Measurements from ENCODE around the gene TAF8. TPM values are rescaled to one million over a fixed set of nuclear protein-coding genes. Genes with fewer than 3 reads are reported as not detected.
A peak's percentile ranks its signal among the peaks of the same experiment; 100 is the strongest.

Gene TAF8
- polyA plus RNA-seq, 3 donors = 13.1 to 24.7 (median 16.6) TPM

- Histone ChIP-seq H3K9me3 (replicated peaks in 1 of 2; ENCODE audit: control insufficient read depth in 1 of 2, insufficient read depth in 1 of 2, low read length in 2 of 2) (no peaks in the 10 kb centered on the region), H3K4me1 (ENCODE audit: control insufficient read depth in 1 of 2, insufficient read depth in 2 of 2, low read length in 2 of 2) (peaks cover 9 to 14% of the 10 kb centered on the region in 2 donors), H3K9ac (ENCODE audit: insufficient read depth, low read length, poor library complexity, severe bottlenecking) (peak overlapping the region; percentile 61), H3K27me3 (ENCODE audit: control insufficient read depth in 2 of 2, insufficient read depth in 2 of 2, low read length in 2 of 2) (peaks cover 0 to 11% of the 10 kb centered on the region in 2 donors), H3K79me2 (ENCODE audit: insufficient read depth, low read length) (no peaks in the 10 kb centered on the region), H4K20me1 (ENCODE audit: insufficient read depth, low read length) (no peaks in the 10 kb centered on the region), H3K27ac (ENCODE audit: low read depth in 1 of 2, low read length in 2 of 2) (no peak overlapping the region), H3K4me2 (replicated peaks; ENCODE audit: extremely low read depth, low read length, poor library complexity, severe bottlenecking) (peak overlapping the region; percentile 82), H3K4me3 (replicated peaks in 1 of 3; ENCODE audit: low read depth in 2 of 3, low read length in 3 of 3) (peak overlapping the region in 1 of 3 experiments; percentile 76), H2AFZ (ENCODE audit: insufficient read depth, low read depth, low read length, poor library complexity, severe bottlenecking) (peak overlapping the region; percentile 90), H3K36me3 (replicated peaks in 1 of 2; ENCODE audit: control insufficient read depth in 1 of 2, insufficient read depth in 2 of 2, low read length in 2 of 2) (no peaks in the 10 kb centered on the region)
- intact Hi-C loops (cut with micrococcal nuclease) = no loop called here
- no peak for DNase-seq
- 92% methylated on average over 11 of the region's 12 CpGs for WGBS (ENCODE audit: insufficient coverage)
- TF ChIP-seq CTCF (IDR thresholded peaks at IDR 0.05) = no peak
- peaks cover 9% of the 10 kb centered on the region for H3K4me1 Mint-ChIP-seq
- H3K36me3 Mint-ChIP-seq = no peaks in the 10 kb centered on the region
- H3K9me3 Mint-ChIP-seq = peaks cover 0 to 2% (median 0%) of the 10 kb centered on the region in 7 donors
- H3K4me3 Mint-ChIP-seq = peak overlapping the region; percentile 60 to 79
- peaks cover 8 to 27% (median 13%) of the 10 kb centered on the region in 3 donors for H3K27me3 Mint-ChIP-seq (ENCODE audit: low read depth in 3 of 3)
- no peak overlapping the region for H3K27ac Mint-ChIP-seq
Observed at GRCh38 chr6:42103753-42104094, 53.4 kb downstream of the TAF8 start.

DNA sequence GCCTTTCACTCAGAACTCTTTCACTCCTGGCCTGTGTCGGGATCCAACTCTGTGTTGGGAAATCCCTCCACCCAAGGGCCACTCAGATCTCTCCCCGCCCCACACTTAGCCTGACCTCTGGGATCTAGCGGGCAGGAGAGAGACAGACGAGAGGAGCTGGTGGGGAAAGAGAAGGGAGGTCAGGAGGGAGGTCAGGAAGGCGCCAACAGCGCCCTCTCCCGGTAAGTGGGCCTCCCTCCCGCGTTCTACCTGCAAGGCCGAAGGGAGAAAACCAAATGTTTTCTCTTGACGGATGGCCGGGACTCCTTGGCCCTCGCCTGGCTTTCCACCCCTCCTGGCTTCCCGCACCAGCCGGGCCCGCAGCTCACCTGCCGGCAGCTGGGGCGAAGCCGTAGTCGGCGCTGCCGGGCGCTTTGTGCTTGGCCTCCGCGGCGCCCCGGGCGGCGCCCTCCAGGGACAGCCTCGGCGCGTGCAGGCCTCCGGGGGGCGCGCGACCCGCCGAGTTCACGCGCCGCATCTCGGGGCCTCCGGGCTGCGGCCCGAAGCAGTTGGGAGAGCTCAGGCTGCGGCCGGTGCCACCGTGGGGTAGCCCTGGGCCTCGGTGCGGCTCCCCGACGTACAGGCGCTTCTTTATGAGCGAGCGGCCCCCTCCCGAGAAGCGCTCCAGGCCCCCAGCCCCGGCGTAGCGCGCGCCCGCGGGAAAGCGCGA lies 53.9 kb downstream of the TAF8 start:
- H3K9me3 Mint-ChIP-seq = peaks cover 0 to 2% (median 0%) of the 10 kb centered on the region in 7 donors

More for the DNA sequence above, 53.9 kb downstream of the TAF8 start:
- Histone ChIP-seq H3K4me1 (ENCODE audit: control insufficient read depth in 1 of 2, insufficient read depth in 2 of 2, low read length in 2 of 2) (peaks cover 9 to 14% of the 10 kb centered on the region in 2 donors), H3K9me3 (replicated peaks in 1 of 2; ENCODE audit: control insufficient read depth in 1 of 2, insufficient read depth in 1 of 2, low read length in 2 of 2) (no peaks in the 10 kb centered on the region), H3K36me3 (replicated peaks in 1 of 2; ENCODE audit: control insufficient read depth in 1 of 2, insufficient read depth in 2 of 2, low read length in 2 of 2) (no peaks in the 10 kb centered on the region), H4K20me1 (ENCODE audit: insufficient read depth, low read length) (no peaks in the 10 kb centered on the region), H3K4me2 (replicated peaks; ENCODE audit: extremely low read depth, low read length, poor library complexity, severe bottlenecking) (peak overlapping the region; percentile 82), H3K4me3 (replicated peaks in 1 of 3; ENCODE audit: low read depth in 2 of 3, low read length in 3 of 3) (peak overlapping the region; percentile 21 to 76 (median 29)), H3K27ac (ENCODE audit: low read depth in 1 of 2, low read length in 2 of 2) (no peak overlapping the region), H3K9ac (ENCODE audit: insufficient read depth, low read length, poor library complexity, severe bottlenecking) (peak overlapping the region; percentile 61), H3K27me3 (ENCODE audit: control insufficient read depth in 2 of 2, insufficient read depth in 2 of 2, low read length in 2 of 2) (peaks cover 0 to 11% of the 10 kb centered on the region in 2 donors), H3K79me2 (ENCODE audit: insufficient read depth, low read length) (no peaks in the 10 kb centered on the region), H2AFZ (ENCODE audit: insufficient read depth, low read depth, low read length, poor library complexity, severe bottlenecking) (peak overlapping the region; percentile 90)
- Mint-ChIP-seq H3K36me3 (no peaks in the 10 kb centered on the region), H3K4me3 (peak overlapping the region; percentile 68 to 79), H3K4me1 (peaks cover 9% of the 10 kb centered on the region), H3K27ac (peak overlapping the region in 1 of 7 donors; percentile 71), H3K27me3 (ENCODE audit: low read depth in 3 of 3) (peaks cover 8 to 26% (median 17%) of the 10 kb centered on the region in 3 donors)
- intact Hi-C loops (cut with micrococcal nuclease) = no loop called here
- TF ChIP-seq CTCF (IDR thresholded peaks at IDR 0.05) = peak; percentile 98
- under 1% methylated on average over 61 of the region's 66 CpGs for WGBS (ENCODE audit: insufficient coverage)
- DNase-seq = peak; percentile 53 to 59 (median 58)

Measured in CD14-positive monocyte (primary cell).